HL-60 (cell line): Measurements from ENCODE around the gene TET2.

ENCODE experiments used
- GABPA ChIP-seq: IDR thresholded peaks from 2 replicates; pipeline ENCODE4 v1.6.1; 2012; ENCODE audit warnings: low read depth
- POLR2AphosphoS5 ChIP-seq: IDR thresholded peaks from 2 replicates; pipeline ENCODE4 v1.6.1; 2012; ENCODE audit warnings: low read depth
- TF ChIP-seq, protein P1 (sequence below): IDR thresholded peaks from one replicate; pipeline ENCODE4 v1.5.1; 2011; ENCODE audit warnings: low read length, control low read depth, inconsistent platforms; ENCODE audit not compliant: insufficient read depth

DNA sequence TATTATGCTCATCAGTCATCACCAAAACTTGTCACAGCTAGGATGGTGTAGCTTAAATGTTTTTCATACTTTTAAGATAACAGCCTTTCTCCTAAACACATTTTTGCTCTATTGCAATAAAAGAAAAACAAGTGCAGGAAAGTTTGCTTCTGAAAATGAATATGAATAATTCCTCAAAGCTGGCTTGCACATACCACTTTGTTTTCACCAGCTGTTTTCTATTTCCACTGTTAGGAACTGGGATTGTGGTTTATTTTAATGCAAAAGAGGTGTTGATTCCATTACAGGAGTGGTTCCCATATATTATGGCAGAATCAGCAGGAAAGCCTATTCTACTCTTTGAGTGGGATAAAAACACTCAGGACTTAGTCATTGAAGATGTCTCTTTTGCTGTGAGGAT, 181.3 kb downstream of the TET2 start:
- TF ChIP-seq, protein P1, sequence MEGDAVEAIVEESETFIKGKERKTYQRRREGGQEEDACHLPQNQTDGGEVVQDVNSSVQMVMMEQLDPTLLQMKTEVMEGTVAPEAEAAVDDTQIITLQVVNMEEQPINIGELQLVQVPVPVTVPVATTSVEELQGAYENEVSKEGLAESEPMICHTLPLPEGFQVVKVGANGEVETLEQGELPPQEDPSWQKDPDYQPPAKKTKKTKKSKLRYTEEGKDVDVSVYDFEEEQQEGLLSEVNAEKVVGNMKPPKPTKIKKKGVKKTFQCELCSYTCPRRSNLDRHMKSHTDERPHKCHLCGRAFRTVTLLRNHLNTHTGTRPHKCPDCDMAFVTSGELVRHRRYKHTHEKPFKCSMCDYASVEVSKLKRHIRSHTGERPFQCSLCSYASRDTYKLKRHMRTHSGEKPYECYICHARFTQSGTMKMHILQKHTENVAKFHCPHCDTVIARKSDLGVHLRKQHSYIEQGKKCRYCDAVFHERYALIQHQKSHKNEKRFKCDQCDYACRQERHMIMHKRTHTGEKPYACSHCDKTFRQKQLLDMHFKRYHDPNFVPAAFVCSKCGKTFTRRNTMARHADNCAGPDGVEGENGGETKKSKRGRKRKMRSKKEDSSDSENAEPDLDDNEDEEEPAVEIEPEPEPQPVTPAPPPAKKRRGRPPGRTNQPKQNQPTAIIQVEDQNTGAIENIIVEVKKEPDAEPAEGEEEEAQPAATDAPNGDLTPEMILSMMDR, result no peak
- TF ChIP-seq POLR2AphosphoS5 (no peak), GABPA (no peak)
